H1 (cell line): Measurements from ENCODE around the gene P2RY11.

ENCODE experiments used
- CBX8 ChIP-seq: fragments of 300-800, 300-1000 bp; sonication (generic); IDR thresholded peaks from 2 replicates; pipeline ENCODE4 v1.7.1; 2016; ENCODE audit warnings: low read depth, low read length, borderline replicate concordance
- EP300 ChIP-seq, 2 experiments: IDR thresholded peaks; 1 replicate in 1 of 2; 2 replicates in 1 of 2; pipeline ENCODE4 v1.6.1; 2011 to 2012; ENCODE audit warnings: low read depth in 2 of 2, low read length in 2 of 2, mild to moderate bottlenecking in 2 of 2, borderline replicate concordance in 1 of 2, inconsistent platforms in 1 of 2, moderate library complexity in 1 of 2
- EZH2 ChIP-seq: fragments of 200-600 bp; sonication (generic); IDR thresholded peaks from 2 replicates; pipeline ENCODE4 v1.7.1; 2012; ENCODE audit warnings: low read depth, mild to moderate bottlenecking, moderate library complexity, low read length, inconsistent platforms; ENCODE audit not compliant: severe bottlenecking
- NANOG ChIP-seq: IDR thresholded peaks from 2 replicates; pipeline ENCODE4 v1.6.1; 2011; ENCODE audit warnings: low read length, low read depth, mild to moderate bottlenecking, inconsistent platforms; ENCODE audit not compliant: insufficient read depth, poor library complexity, severe bottlenecking
- SIN3A ChIP-seq, 2 experiments: IDR thresholded peaks in 1 of 2; conservative IDR thresholded peaks in 1 of 2; 2 replicates each; pipeline ENCODE4 v1.6.1; 2011 to 2012; ENCODE audit warnings: low read length in 2 of 2, improper control_type of control experiment in 1 of 2, low read depth in 1 of 2, mild to moderate bottlenecking in 1 of 2
- TAF1 ChIP-seq: IDR thresholded peaks from 2 replicates; pipeline ENCODE4 v1.6.1; 2011; ENCODE audit warnings: mild to moderate bottlenecking, low read depth, low read length
- TF ChIP-seq, protein P1 (sequence below), 3 experiments: IDR thresholded peaks; 1 replicate in 2 of 3; 2 replicates in 1 of 3; pipeline versions ENCODE4 v1.5.1 to v1.6.1; 2011; ENCODE audit warnings: low read length in 3 of 3, mild to moderate bottlenecking in 3 of 3, inconsistent platforms in 2 of 3, low read depth in 1 of 3, moderate library complexity in 1 of 3; ENCODE audit not compliant: insufficient read depth in 1 of 3; ENCODE audit errors: control extremely low read depth in 1 of 3

DNA sequence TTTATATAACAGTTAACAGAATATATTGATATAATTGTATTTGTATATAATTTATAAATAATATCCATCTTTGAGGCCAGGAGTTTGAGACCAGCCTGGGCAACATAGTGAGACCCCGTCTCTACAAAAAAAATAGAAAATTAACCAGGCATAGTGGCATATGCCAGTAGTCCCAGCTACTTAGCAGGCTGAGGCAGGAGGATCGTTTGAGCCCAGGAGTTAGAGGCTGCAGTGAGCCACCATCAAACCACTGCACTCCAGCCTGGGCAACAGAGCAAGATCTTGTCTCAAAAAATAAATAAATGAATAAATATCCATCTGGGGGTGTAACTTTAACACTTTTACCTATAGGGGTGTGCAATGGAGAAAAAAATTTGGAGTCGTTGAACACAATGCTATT, 26.7 kb upstream of the P2RY11 start:
- TF ChIP-seq, protein P1, sequence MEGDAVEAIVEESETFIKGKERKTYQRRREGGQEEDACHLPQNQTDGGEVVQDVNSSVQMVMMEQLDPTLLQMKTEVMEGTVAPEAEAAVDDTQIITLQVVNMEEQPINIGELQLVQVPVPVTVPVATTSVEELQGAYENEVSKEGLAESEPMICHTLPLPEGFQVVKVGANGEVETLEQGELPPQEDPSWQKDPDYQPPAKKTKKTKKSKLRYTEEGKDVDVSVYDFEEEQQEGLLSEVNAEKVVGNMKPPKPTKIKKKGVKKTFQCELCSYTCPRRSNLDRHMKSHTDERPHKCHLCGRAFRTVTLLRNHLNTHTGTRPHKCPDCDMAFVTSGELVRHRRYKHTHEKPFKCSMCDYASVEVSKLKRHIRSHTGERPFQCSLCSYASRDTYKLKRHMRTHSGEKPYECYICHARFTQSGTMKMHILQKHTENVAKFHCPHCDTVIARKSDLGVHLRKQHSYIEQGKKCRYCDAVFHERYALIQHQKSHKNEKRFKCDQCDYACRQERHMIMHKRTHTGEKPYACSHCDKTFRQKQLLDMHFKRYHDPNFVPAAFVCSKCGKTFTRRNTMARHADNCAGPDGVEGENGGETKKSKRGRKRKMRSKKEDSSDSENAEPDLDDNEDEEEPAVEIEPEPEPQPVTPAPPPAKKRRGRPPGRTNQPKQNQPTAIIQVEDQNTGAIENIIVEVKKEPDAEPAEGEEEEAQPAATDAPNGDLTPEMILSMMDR (IDR thresholded peaks at IDR 0.05; ENCODE audit: control extremely low read depth in 1 of 3, insufficient read depth in 1 of 3, low read depth in 1 of 3, low read length in 3 of 3) = no peak
- TF ChIP-seq EP300 (IDR thresholded peaks at IDR 0.05; ENCODE audit: borderline replicate concordance in 1 of 2, low read depth in 2 of 2, low read length in 2 of 2) (no peak), CBX8 (no peak), SIN3A (conservative IDR thresholded peaks at IDR 0.05 in 1 of 2, IDR thresholded peaks at IDR 0.05 in 1 of 2; ENCODE audit: low read depth in 1 of 2, low read length in 2 of 2) (no peak), TAF1 (no peak), NANOG (no peak), EZH2 (no peak)
